Measurements from ENCODE around the gene TRAPPC8.

GRCh38 chr18:31970617-31971016, 27.7 kb upstream of the TRAPPC8 start:
- no peak for TF ChIP-seq CTCF (IDR thresholded peaks at IDR 0.05)
- no peak for TF ChIP-seq POLR2A (IDR thresholded peaks at IDR 0.05)

All from esophagus squamous epithelium (tissue), 4 donors.